DND-41 (cell line): ENCODE measurements around the gene TIMM22.

Experiments used
- ATAC-seq: fragments of 200-7000 bp; cut with Tn5 transposase; 3 replicates; pipeline ENCODE4 v1.9.1; 2021; ENCODE audit warnings: low read depth; ENCODE audit not compliant: insufficient read depth
- DNase-seq: peaks from one replicate; pipeline ENCODE4 v3.0.0-alpha.2; 2020
- H2AFZ ChIP-seq: 2 replicates; pipeline ENCODE4 v1.6.0; 2012; ENCODE audit warnings: low read depth, low read length
- H3K27ac ChIP-seq: 2 replicates; pipeline ENCODE4 v1.5.1; 2012; ENCODE audit warnings: low read length, inconsistent platforms
- H3K27me3 ChIP-seq: fragments of 200-600 bp; sonication (generic); 2 replicates; pipeline ENCODE4 v1.6.0; 2012; ENCODE audit warnings: low read length, mild to moderate bottlenecking, inconsistent platforms; ENCODE audit not compliant: insufficient read depth, poor library complexity
- H3K36me3 ChIP-seq: 2 replicates; pipeline ENCODE4 v1.5.1; 2012; ENCODE audit warnings: low read length, inconsistent platforms; ENCODE audit not compliant: insufficient read depth
- H3K4me1 ChIP-seq: 2 replicates; pipeline ENCODE4 v1.5.1; 2012; ENCODE audit warnings: mild to moderate bottlenecking, low read length; ENCODE audit not compliant: insufficient read depth
- H3K4me2 ChIP-seq: 2 replicates; pipeline ENCODE4 v1.6.0; 2012; ENCODE audit warnings: mild to moderate bottlenecking, moderate library complexity, low read length, inconsistent platforms; ENCODE audit not compliant: insufficient read depth
- H3K4me3 ChIP-seq, 2 experiments: fragments of 200-600 bp in 1 of 2; shearing (Covaris generic) in 1 of 2; 2 replicates each; pipeline ENCODE4 v1.5.1; 2012 to 2016; ENCODE audit warnings: inconsistent platforms in 2 of 2, low read length in 2 of 2, mild to moderate bottlenecking in 2 of 2, low read depth in 1 of 2, moderate library complexity in 1 of 2
- H3K79me2 ChIP-seq: 2 replicates; pipeline ENCODE4 v1.6.0; 2012; ENCODE audit warnings: low read length, inconsistent platforms; ENCODE audit not compliant: insufficient read depth
- H3K9ac ChIP-seq: 2 replicates; pipeline ENCODE4 v1.6.0; 2012; ENCODE audit warnings: low read depth, mild to moderate bottlenecking, inconsistent platforms, low read length, moderate library complexity
- H3K9me3 ChIP-seq: 2 replicates; pipeline ENCODE4 v1.5.1; 2012; ENCODE audit warnings: low read length, moderate library complexity, mild to moderate bottlenecking, inconsistent platforms; ENCODE audit not compliant: insufficient read depth, severe bottlenecking
- H4K20me1 ChIP-seq: 2 replicates; pipeline ENCODE4 v1.6.0; 2012; ENCODE audit warnings: low read length; ENCODE audit not compliant: insufficient read depth
- EZH2 ChIP-seq: IDR thresholded peaks from 3 replicates; pipeline ENCODE4 v1.6.1; 2012; ENCODE audit warnings: borderline replicate concordance, low read depth, mild to moderate bottlenecking, moderate library complexity, low read length, inconsistent platforms; ENCODE audit not compliant: severe bottlenecking
- TF ChIP-seq, protein P1 (sequence below): IDR thresholded peaks from 2 replicates; pipeline ENCODE4 v1.5.1; 2012; ENCODE audit warnings: borderline replicate concordance, low read length, moderate library complexity, mild to moderate bottlenecking; ENCODE audit not compliant: poor library complexity, severe bottlenecking; ENCODE audit errors: extremely low read depth

The TIMM22 gene

DNA sequence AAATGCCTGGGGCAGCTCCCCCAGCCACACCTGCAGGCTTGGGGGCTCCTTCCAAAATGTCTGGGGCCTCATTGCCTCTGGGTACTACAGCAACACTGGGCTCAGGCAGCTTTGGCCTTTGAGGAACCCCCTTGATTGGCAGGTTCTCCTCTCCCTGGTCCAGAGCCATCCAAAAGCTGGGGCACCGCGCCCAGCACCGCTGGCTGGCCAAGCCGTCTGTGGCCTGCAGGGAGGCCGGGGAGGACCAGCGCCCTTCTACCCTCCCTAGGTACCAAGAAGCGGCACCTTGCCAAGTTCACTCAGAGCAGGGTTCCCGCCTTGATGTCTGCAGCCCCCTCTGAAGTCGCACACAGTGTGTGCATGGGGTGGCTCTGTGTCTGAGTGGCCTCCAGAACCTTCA is 30.1 kb downstream of the TIMM22 start:
- Histone ChIP-seq H4K20me1 (peaks cover 7% of the 10 kb centered on the region; the same call in 1 of the 2 replicates), H3K4me3 (no peak overlapping the region), H3K9ac (no peak overlapping the region), H3K9me3 (no peaks in the 10 kb centered on the region), H3K27ac (no peak overlapping the region), H3K79me2 (no peaks in the 10 kb centered on the region), H3K27me3 (no peaks in the 10 kb centered on the region), H3K4me1 (no peaks in the 10 kb centered on the region), H3K4me2 (no peak overlapping the region), H3K36me3 (no peaks in the 10 kb centered on the region), H2AFZ (no peak overlapping the region)
- ATAC-seq (no peak), DNase-seq (no peak)
- TF ChIP-seq, protein P1, sequence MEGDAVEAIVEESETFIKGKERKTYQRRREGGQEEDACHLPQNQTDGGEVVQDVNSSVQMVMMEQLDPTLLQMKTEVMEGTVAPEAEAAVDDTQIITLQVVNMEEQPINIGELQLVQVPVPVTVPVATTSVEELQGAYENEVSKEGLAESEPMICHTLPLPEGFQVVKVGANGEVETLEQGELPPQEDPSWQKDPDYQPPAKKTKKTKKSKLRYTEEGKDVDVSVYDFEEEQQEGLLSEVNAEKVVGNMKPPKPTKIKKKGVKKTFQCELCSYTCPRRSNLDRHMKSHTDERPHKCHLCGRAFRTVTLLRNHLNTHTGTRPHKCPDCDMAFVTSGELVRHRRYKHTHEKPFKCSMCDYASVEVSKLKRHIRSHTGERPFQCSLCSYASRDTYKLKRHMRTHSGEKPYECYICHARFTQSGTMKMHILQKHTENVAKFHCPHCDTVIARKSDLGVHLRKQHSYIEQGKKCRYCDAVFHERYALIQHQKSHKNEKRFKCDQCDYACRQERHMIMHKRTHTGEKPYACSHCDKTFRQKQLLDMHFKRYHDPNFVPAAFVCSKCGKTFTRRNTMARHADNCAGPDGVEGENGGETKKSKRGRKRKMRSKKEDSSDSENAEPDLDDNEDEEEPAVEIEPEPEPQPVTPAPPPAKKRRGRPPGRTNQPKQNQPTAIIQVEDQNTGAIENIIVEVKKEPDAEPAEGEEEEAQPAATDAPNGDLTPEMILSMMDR = no peak
- TF ChIP-seq EZH2 = no peak

DNA sequence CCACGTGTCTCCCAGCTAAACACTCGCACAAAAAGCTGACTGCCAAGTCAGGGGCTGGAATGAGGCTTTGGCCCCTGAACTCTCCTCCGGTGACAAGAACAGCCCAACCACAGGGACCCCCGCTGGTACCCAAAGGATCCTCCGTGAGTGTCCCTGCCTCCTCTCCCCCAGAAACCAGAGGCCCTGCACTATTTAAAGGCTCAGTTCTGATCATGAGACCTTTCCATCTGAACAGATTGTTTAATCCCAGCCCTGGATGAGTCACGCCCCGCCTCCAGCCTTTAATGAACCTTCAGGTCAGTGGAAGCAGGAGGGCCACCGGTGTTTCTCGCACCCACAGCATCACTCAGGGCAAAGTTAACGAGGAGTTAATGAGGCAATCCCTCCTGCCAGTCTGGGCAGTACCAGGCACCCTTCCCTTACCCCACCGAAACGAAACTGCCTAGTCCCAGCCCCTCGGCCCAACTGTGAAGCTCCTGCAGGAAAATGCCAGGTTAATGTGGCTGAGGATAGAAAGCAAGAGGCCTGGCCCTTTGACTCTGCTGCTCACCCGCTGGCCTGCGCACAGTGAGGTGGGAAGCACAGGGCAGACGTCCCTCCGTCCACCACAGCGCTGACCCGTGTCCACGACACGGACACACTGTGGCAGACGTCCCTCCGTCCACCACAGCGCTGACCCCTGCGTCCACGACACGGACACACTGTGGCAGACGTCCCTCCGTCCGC is 32.4 kb downstream of the TIMM22 start:
- no peaks in the 10 kb centered on the region for H3K79me2 ChIP-seq
- no peak overlapping the region for H3K4me2 ChIP-seq
- no peak overlapping the region for H2AFZ ChIP-seq
- H3K9ac ChIP-seq = no peak overlapping the region
- no peak for ATAC-seq
- no peak overlapping the region for H3K4me3 ChIP-seq
- H3K27ac ChIP-seq = no peak overlapping the region
- H3K9me3 ChIP-seq = no peaks in the 10 kb centered on the region
- no peak for DNase-seq
- no peaks in the 10 kb centered on the region for H3K4me1 ChIP-seq
- peaks cover 9% of the 10 kb centered on the region for H4K20me1 ChIP-seq
- H3K36me3 ChIP-seq = no peaks in the 10 kb centered on the region
- TF ChIP-seq, protein P1 = no peak
- TF ChIP-seq EZH2 = no peak
- no peaks in the 10 kb centered on the region for H3K27me3 ChIP-seq

DNA sequence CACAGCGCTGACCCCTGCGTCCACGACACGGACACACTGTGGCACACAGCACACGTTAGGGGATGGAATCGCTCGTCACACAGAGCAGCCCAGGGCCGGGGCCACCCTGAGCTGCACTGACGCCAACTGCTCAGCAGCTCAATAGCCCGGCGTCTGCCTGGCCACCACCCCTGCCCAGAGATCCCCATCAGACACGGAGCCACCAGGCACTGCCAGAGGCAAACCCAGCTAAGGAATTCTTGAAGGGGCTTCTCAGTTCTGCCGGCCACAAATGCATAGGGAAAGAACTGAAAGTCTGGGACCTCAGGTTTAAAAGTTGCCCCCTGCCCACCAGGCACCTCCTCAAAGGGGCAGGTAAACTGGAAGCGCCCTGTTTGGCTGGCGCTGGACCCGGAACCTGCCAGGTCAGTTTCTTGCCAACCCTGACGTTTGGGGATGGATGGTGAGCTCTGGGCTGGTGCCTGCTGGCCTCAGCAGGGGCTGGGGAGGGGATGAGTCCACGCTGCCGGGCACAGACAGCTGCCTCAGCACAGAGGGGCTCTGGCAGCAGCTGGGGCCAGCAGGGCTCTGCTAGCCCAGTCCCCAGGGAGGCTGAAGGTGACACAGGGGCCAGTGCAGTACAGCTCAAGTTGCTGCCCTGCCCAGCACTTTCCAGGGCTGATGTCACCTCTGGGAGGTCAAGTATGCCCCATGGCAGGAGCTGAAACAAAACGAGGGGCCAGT is 33.2 kb downstream of the TIMM22 start:
- Histone ChIP-seq H3K79me2 (no peaks in the 10 kb centered on the region), H3K27me3 (no peaks in the 10 kb centered on the region), H2AFZ (no peak overlapping the region), H3K4me1 (no peaks in the 10 kb centered on the region), H3K4me2 (no peak overlapping the region), H3K36me3 (no peaks in the 10 kb centered on the region), H3K9me3 (no peaks in the 10 kb centered on the region), H3K4me3 (no peak overlapping the region), H3K9ac (no peak overlapping the region), H3K27ac (no peak overlapping the region), H4K20me1 (peaks cover 12% of the 10 kb centered on the region)
- no peak for DNase-seq
- TF ChIP-seq, protein P1 = no peak
- no peak for TF ChIP-seq EZH2
- ATAC-seq = no peak
